ENCODE results near the gene CD200R1L.
A peak's percentile ranks its signal among the peaks of the same experiment; 100 is the strongest.

The CD200R1L gene

DNA sequence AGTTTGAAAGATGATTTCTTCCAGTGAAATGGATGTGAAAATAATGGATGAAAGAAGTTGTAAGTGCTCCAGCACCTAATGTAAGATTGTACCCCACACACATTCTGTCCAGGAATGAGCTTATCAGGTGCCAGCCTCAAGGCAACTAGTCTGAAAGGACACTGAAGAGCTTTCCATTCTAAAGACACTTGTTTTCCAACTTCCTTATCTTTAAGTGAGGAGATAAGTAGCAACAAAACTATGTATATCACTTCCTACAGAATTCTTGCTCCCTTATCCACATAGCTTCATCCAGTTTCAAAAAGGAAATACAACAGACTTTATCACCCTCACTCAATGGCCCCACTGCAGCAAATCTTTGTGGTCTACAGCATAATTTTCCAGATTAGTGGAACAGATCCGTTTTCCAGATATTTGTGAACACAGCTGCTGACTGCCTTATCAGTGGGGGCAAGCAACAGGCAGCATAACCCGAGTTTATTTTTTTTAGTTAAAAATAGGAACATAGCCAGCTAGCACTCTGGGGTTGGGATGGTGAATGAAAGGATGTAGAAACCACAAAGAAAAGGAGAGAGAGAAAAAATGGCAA is 60.6 kb downstream of the CD200R1L start:
- H3K4me3 Mint-ChIP-seq, result no peak overlapping the region
- peaks cover 3% of the 10 kb centered on the region for H3K9me3 Mint-ChIP-seq (ENCODE audit: low read depth)
- H3K27me3 Mint-ChIP-seq, result peaks cover 3% of the 10 kb centered on the region
- no peaks in the 10 kb centered on the region for H3K4me1 Mint-ChIP-seq (ENCODE audit: low read depth)
- H3K27ac Mint-ChIP-seq, result no peak overlapping the region
- peaks cover 10% of the 10 kb centered on the region for H3K36me3 Mint-ChIP-seq

DNA sequence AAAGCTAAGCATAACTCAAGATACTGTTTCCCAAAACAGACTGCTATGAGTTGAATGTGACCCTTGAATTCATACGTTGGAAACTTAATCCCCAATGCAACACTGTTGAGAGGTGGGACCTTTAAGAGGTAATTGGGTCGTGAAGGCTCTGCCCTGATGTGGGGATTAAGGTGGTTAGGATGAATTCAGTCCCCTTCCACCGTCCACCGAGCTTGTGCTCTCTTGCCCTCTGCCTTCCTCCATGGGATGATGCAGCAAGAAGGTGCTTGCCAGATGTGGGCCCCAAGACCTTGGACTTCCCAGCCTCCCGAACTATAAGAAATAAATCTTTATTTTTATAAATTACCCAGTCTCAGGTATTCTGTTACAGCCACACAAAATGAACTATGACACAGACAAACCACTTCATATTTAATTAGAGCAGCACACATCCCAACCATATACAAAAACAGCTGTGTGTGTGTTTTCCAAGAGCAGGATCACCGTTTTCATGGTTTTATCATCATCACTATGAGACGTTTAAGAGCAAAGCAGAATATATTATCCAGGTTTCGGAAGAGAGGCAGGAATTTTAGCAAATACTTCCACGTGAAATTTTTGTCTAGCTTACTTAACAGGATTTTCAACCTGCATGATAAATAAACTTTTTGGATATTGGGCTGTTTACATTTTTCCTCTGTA is 61.2 kb downstream of the CD200R1L start:
- Mint-ChIP-seq H3K27ac (no peak overlapping the region), H3K36me3 (peaks cover 10% of the 10 kb centered on the region), H3K4me1 (ENCODE audit: low read depth) (no peaks in the 10 kb centered on the region)

DNA sequence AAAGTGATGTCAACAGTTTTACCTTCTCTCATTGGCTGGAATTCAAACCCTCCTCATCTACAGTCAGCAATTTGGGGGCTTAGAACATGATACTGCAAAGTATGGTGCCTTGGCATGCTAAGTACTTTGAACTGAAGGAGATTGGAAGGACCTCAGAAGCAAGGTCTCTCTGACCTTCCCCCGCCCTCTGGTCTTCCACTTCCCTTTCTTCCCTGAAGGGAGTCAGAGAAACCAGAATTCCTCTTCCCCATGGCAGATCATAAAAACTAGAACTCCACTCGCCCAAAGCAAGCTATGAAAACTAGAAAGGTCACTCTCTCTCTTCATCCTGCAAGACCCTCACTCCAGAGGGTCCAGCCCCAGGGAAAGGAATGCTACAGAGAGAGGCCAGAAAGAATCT is 64.2 kb downstream of the CD200R1L start:
- Mint-ChIP-seq H3K9me3 (ENCODE audit: low read depth) (no peaks in the 10 kb centered on the region), H3K4me3 (no peak overlapping the region), H3K36me3 (no peaks in the 10 kb centered on the region), H3K27me3 (peaks cover 3% of the 10 kb centered on the region), H3K27ac (no peak overlapping the region), H3K4me1 (ENCODE audit: low read depth) (no peaks in the 10 kb centered on the region)

More for the DNA sequence above, 61.2 kb downstream of the CD200R1L start:
- Mint-ChIP-seq H3K9me3 (ENCODE audit: low read depth) (peaks cover 3% of the 10 kb centered on the region), H3K4me3 (no peak overlapping the region), H3K27me3 (peaks cover 3% of the 10 kb centered on the region)

- no peak overlapping the region for H3K27ac Mint-ChIP-seq
- H3K4me1 Mint-ChIP-seq (ENCODE audit: low read depth), result no peaks in the 10 kb centered on the region
- H3K4me3 Mint-ChIP-seq, result no peak overlapping the region
- H3K27me3 Mint-ChIP-seq, result peaks cover 3% of the 10 kb centered on the region
- H3K9me3 Mint-ChIP-seq (ENCODE audit: low read depth), result no peaks in the 10 kb centered on the region
- H3K36me3 Mint-ChIP-seq, result no peaks in the 10 kb centered on the region
Observed at GRCh38 chr3:112781599-112781998, 65.1 kb downstream of the CD200R1L start.

DNA sequence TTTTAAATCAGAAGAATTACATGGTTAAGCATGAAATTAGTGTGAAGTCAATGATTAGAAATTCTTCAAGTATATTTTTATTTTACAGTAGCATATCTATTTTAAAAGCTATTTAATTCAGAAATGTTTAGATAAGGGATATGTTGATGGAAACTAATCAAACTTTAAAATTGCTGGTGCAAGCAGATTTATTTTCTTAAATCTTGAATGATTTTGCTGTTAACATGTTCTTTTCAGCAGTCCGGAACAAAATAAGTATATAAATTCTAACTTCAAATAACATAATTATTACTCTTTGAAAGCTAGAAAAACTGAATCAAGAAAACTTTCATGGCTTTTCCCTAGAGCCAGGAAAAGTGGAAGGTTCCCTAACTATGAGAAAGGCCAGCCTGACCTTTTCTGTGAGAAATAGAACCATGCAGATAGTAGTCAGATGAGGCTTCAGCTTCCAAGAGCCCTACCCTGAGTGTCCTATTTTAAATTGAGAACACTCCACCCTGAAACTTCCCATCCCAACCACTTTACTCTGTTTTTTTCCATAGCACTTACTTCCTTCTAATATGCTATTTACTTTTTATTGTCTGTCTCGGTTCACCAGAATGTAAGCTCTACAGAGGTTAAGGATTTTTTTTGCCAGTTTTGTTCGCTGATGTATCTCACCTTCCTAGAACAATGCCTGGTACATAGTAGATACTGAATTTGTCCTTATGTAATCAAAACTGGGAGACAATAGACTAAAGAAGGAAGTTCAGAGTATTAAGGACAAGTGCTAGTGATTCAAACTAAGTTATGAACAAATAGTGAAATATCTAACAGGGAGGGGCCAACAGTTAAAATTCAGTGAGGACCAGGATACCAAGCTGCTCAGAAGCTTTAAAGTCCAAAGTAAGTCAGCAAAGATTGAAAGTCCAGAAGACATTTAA is 66.8 kb downstream of the CD200R1L start:
- no peaks in the 10 kb centered on the region for H3K36me3 Mint-ChIP-seq
- peaks cover 3% of the 10 kb centered on the region for H3K27me3 Mint-ChIP-seq
- no peaks in the 10 kb centered on the region for H3K4me1 Mint-ChIP-seq (ENCODE audit: low read depth)
- H3K9me3 Mint-ChIP-seq (ENCODE audit: low read depth), result no peaks in the 10 kb centered on the region
- no peak overlapping the region for H3K27ac Mint-ChIP-seq
- no peak overlapping the region for H3K4me3 Mint-ChIP-seq

- no peaks in the 10 kb centered on the region for H3K36me3 Mint-ChIP-seq
- peaks cover 7% of the 10 kb centered on the region for H3K4me1 Mint-ChIP-seq (ENCODE audit: low read depth)
- no peak overlapping the region for H3K27ac Mint-ChIP-seq
- no peaks in the 10 kb centered on the region for H3K9me3 Mint-ChIP-seq (ENCODE audit: low read depth)
- no peak overlapping the region for H3K4me3 Mint-ChIP-seq
- H3K27me3 Mint-ChIP-seq, result peaks cover 3% of the 10 kb centered on the region
Observed at GRCh38 chr3:112779011-112779410, 67.7 kb downstream of the CD200R1L start.

DNA sequence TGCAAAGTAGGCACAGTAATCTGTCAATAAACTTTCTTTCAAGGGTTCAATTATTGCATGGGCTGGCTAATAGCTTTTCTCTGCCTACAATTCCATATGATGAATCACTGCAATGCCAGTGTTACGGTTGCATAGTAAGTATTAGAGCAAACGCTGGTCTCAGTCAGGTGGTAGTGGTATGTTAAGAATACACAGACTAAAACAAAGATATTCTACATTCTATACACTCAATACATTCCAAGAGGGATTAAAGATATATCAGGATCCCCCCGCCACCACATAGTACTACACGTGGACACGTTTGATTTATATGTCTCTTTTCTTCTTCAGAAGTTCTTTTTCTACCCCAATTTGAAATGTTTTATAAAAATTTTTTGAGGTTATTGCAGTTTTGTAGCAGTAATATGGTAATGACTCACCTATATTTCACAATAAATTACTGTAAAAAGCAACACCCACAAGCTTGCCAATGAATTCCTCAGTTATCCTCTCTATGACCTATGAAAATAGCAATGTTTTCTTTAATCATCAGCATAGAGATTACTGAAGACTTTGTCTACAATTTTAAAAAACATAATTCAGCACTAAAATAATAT is 68.2 kb downstream of the CD200R1L start:
- peaks cover 9% of the 10 kb centered on the region for H3K4me1 Mint-ChIP-seq (ENCODE audit: low read depth)
- H3K4me3 Mint-ChIP-seq, result no peak overlapping the region
- peaks cover 3% of the 10 kb centered on the region for H3K27me3 Mint-ChIP-seq
- H3K27ac Mint-ChIP-seq, result no peak overlapping the region
- no peaks in the 10 kb centered on the region for H3K9me3 Mint-ChIP-seq (ENCODE audit: low read depth)
- no peaks in the 10 kb centered on the region for H3K36me3 Mint-ChIP-seq

DNA sequence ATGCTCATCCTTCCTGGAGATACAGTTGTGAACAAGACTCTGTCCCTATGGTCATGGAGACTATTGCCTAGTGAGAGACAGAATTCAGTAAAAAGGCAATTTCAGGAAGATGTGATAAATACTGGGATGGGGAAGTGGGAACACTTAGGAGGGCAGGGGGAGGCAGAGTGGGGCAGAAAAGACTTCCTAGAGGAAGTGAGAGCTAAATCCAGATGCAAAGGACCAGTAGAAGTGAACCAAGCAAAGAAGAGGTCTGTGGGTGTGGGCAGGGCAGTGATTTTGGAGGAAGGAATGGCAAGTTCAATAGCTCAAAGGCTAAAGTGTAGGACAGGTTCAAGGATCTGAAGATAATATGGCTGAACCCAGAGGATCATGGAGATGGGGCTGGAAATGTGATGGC is 68.9 kb downstream of the CD200R1L start:
- H3K36me3 Mint-ChIP-seq, result no peaks in the 10 kb centered on the region
- H3K27ac Mint-ChIP-seq, result no peak overlapping the region
- no peak overlapping the region for H3K4me3 Mint-ChIP-seq
- peaks cover 9% of the 10 kb centered on the region for H3K4me1 Mint-ChIP-seq (ENCODE audit: low read depth)
- peaks cover 3% of the 10 kb centered on the region for H3K27me3 Mint-ChIP-seq
- H3K9me3 Mint-ChIP-seq (ENCODE audit: low read depth), result no peaks in the 10 kb centered on the region

DNA sequence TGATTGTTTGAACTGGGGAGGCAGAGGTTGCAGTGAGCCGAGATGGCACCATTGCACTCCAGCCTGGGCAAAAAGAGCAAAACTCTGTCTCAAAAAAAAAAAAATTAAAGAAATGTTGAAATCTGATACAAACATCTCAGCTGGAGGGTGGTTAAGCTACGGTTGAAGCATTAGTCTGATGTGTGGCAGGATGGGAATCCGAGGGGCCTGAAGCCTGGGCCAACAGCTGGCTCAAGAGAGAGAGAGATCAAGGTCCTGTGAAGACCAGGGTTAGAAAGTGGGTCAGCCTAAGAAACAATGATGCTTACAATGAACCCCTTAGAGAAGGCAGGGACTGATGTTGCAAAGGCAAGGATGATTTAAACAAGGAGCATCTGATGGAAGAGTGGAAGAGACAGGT is 69.8 kb downstream of the CD200R1L start:
- Mint-ChIP-seq H3K27ac (no peak overlapping the region), H3K9me3 (ENCODE audit: low read depth) (no peaks in the 10 kb centered on the region), H3K27me3 (peaks cover 3% of the 10 kb centered on the region), H3K4me1 (ENCODE audit: low read depth) (peaks cover 9% of the 10 kb centered on the region), H3K36me3 (no peaks in the 10 kb centered on the region), H3K4me3 (no peak overlapping the region)

DNA sequence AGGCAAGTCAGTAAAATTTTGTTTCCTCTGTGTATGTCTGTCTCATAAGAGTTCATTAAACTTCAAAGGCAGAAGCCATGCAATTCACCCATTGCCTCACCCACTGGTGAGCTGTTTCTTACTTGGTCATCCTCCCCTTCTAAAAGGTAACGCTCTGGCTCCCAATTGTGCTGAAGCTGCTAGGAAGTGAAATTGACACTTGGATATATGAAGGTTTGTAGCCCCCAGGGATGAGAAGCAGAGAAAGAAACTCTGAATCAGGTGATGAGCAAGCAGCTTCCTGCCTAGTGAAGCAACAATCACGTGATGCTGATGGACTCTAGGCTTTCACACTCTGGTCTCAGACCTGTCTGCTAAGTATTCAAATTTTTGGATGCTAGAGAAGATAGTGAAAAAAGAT is 70.7 kb downstream of the CD200R1L start:
- H3K4me3 Mint-ChIP-seq, result no peak overlapping the region
- peaks cover 9% of the 10 kb centered on the region for H3K4me1 Mint-ChIP-seq (ENCODE audit: low read depth)
- H3K36me3 Mint-ChIP-seq, result no peaks in the 10 kb centered on the region
- H3K27ac Mint-ChIP-seq, result no peak overlapping the region
- H3K27me3 Mint-ChIP-seq, result no peaks in the 10 kb centered on the region
- H3K9me3 Mint-ChIP-seq (ENCODE audit: low read depth), result no peaks in the 10 kb centered on the region

DNA sequence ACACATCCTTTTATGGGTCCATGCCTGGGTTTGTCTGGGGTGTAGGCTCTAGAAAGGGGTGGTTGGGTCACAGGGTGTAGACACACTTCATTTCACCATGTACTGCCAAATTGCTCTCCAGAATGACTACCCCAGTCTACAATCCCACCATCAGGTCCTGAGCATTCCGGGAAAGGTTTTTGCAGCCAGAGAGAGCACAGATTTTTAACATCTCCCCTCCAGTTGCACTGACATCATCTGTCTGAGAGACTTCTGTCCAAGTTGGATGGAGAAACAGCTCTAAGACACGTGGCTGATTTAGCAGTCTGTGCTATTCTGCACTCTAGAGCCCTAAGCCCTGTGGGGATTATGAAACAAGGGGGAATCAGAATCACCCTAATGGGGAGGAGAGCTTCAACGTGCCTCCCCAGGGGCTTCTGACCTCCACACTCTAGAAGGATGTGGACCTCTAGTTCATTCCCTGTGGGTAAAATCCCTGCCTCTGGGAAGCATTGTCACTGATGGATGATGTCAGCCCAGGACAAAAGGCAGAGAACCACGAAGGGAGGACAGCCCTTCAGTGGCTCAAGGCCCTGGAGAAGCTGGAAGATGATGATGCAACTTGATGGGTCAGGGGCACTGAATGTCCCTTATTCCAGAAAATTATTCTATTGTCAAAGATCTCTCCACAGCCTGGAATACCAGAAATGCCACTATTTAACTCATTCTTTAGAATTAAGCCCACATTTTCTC is 71.5 kb downstream of the CD200R1L start:
- no peaks in the 10 kb centered on the region for H3K36me3 Mint-ChIP-seq
- no peak overlapping the region for H3K27ac Mint-ChIP-seq
- H3K9me3 Mint-ChIP-seq (ENCODE audit: low read depth), result no peaks in the 10 kb centered on the region
- no peak overlapping the region for H3K4me3 Mint-ChIP-seq
- peaks cover 10% of the 10 kb centered on the region for H3K4me1 Mint-ChIP-seq (ENCODE audit: low read depth)
- H3K27me3 Mint-ChIP-seq, result no peaks in the 10 kb centered on the region

DNA sequence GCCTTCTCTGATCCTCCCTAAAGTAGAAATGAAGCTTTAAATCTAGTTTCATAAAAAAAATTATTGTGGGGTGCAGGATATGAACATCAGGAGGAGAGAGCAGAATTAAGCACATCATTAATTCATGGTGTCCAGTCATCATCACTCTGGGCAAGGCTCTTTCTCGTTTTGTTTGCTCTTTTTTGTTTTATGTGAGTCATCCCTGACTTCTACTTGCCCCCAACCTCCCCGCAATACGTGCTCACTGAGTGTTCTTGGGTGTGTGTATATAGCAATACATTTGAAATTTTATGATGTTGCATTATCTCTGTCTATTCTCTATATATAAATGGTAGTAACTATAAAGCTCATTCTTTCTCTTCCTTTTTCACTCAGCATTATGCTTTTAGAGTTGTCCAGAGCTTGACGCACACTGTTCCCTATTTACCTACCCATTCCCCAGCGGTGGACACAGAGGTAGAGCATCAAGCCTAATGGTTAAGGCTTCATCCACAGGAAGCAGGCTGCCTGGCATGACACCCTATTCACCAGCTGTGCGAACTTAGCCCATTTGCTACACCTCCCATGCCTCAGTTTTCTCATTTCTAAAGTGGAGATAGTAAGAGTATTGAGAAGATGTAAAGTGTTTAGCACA is 72.3 kb downstream of the CD200R1L start:
- Mint-ChIP-seq H3K27ac (no peak overlapping the region), H3K4me1 (ENCODE audit: low read depth) (peaks cover 16% of the 10 kb centered on the region), H3K4me3 (no peak overlapping the region), H3K36me3 (no peaks in the 10 kb centered on the region), H3K27me3 (no peaks in the 10 kb centered on the region), H3K9me3 (ENCODE audit: low read depth) (no peaks in the 10 kb centered on the region)

- Mint-ChIP-seq H3K4me3 (no peak overlapping the region), H3K27ac (peak overlapping the region; percentile 52), H3K9me3 (ENCODE audit: low read depth) (no peaks in the 10 kb centered on the region), H3K36me3 (no peaks in the 10 kb centered on the region), H3K4me1 (ENCODE audit: low read depth) (peaks cover 16% of the 10 kb centered on the region), H3K27me3 (no peaks in the 10 kb centered on the region)
Observed at GRCh38 chr3:112773864-112774263, 72.8 kb downstream of the CD200R1L start.

DNA sequence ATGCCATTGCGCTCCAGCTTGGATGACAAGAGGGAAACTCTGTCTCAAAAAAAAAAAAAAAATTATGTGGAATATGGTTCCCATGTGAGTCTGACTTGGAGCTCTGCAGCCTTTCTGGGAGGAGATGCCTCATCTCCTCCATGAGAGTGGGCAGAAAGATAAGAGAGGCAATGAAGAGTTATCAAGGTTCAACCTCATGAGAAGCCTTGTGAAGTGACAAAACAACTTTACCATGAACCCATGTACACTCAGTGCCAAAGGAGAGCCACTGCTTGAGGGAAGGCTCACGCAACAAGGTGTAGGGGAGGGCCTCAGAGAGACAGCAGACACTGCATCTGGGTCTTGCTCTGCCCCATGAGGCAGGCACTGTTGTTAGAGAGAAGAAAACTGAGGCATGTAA is 75.7 kb downstream of the CD200R1L start:
- Mint-ChIP-seq H3K4me3 (no peak overlapping the region), H3K27me3 (no peaks in the 10 kb centered on the region), H3K27ac (no peak overlapping the region), H3K4me1 (ENCODE audit: low read depth) (peaks cover 16% of the 10 kb centered on the region), H3K36me3 (no peaks in the 10 kb centered on the region), H3K9me3 (ENCODE audit: low read depth) (no peaks in the 10 kb centered on the region)

Measured in activated naive CD8-positive, alpha-beta T cell (primary cell).